Esophagus (tissue), 2 donors: ENCODE measurements around the gene HNF1B. TPM values are rescaled to one million over a fixed set of nuclear protein-coding genes. Genes with fewer than 3 reads are reported as not detected.
"Not testable (repeated sequence)": the region's sequence is repeated elsewhere in the genome, so short reads cannot be mapped to it uniquely, and the experiment has no call there.

ENCODE experiments used
- H3K27ac ChIP-seq, 2 donors: one replicate each; pipeline ENCODE4 v1.5.1; 2013; ENCODE audit warnings: low read depth in 2 of 2, mild to moderate bottlenecking in 2 of 2, inconsistent platforms in 1 of 2, low read length in 1 of 2, moderate library complexity in 1 of 2
- H3K27me3 ChIP-seq, 2 donors: one replicate each; pipeline ENCODE4 v1.6.1; 2013; ENCODE audit warnings: low read length in 2 of 2, control low read depth in 1 of 2, mild to moderate bottlenecking in 1 of 2; ENCODE audit not compliant: insufficient read depth in 2 of 2, control insufficient read depth in 1 of 2
- H3K36me3 ChIP-seq, 2 donors: one replicate each; pipeline ENCODE4 v1.6.1; 2013; ENCODE audit warnings: low read length in 1 of 2; ENCODE audit not compliant: control insufficient read depth in 2 of 2, insufficient read depth in 2 of 2
- H3K4me1 ChIP-seq, 2 donors: one replicate each; pipeline ENCODE4 v1.6.1; 2013; ENCODE audit warnings: low read length in 1 of 2; ENCODE audit not compliant: control insufficient read depth in 2 of 2, insufficient read depth in 2 of 2
- H3K4me3 ChIP-seq, 2 donors: one replicate each; pipeline ENCODE4 v1.5.1; 2013; ENCODE audit warnings: low read length in 2 of 2, mild to moderate bottlenecking in 2 of 2, low read depth in 1 of 2, moderate library complexity in 1 of 2
- H3K9me3 ChIP-seq, 2 donors: one replicate each; pipeline ENCODE4 v1.6.1; 2013; ENCODE audit warnings: mild to moderate bottlenecking in 2 of 2, low read depth in 1 of 2, low read length in 1 of 2, moderate library complexity in 1 of 2; ENCODE audit not compliant: control insufficient read depth in 2 of 2, insufficient read depth in 1 of 2
- WGBS, 2 donors: extraction: QIAGEN DNeasy Blood & Tissue Kit; methylation state at CpG; one replicate each; pipeline ENCODE4 v1.1.7; 2013; 5-methylcytosine and 5-hydroxymethylcytosine counted together
- polyA plus RNA-seq, 2 donors: library from polyadenylated mRNA; stranded (reverse); fragments of 200-250 nt; gene quantifications; one replicate each; pipeline ENCODE4 v1.2.3, GENCODE V29; 2013
- donor health status: healthy with polysubstance abuse.
- donor health status: Bipolar disorder and iron deficiency.

The HNF1B gene
- polyA plus RNA-seq, 2 donors: 0.01 TPM; not detected in 1

- not testable (repeated sequence) for H3K4me3 ChIP-seq, H3K9me3 ChIP-seq, H3K36me3 ChIP-seq, H3K27me3 ChIP-seq, H3K4me1 ChIP-seq, H3K27ac ChIP-seq
- WGBS, 2 donors: 81 to 87% methylated on average over 1 of the region's 1 CpG
Observed at GRCh38 chr17:37782460-37782859, 37.6 kb upstream of the HNF1B start.

- Histone ChIP-seq H3K4me3 (no peak overlapping the region), H3K9me3 (no peaks in the 10 kb centered on the region), H3K36me3 (no peaks in the 10 kb centered on the region), H3K27me3 (no peaks in the 10 kb centered on the region), H3K4me1 (no peaks in the 10 kb centered on the region), H3K27ac (no peak overlapping the region)
- 77% methylated on average over 2 of the region's 2 CpGs for WGBS, 2 donors
Observed at GRCh38 chr17:37781451-37781850, 36.6 kb upstream of the HNF1B start.

- no peak overlapping the region for H3K4me3 ChIP-seq
- no peaks in the 10 kb centered on the region for H3K4me1 ChIP-seq
- 68 to 74% methylated on average over 4 of the region's 4 CpGs for WGBS, 2 donors
- no peak overlapping the region for H3K27ac ChIP-seq
- H3K27me3 ChIP-seq: no peaks in the 10 kb centered on the region
- no peaks in the 10 kb centered on the region for H3K9me3 ChIP-seq
- H3K36me3 ChIP-seq: no peaks in the 10 kb centered on the region
Observed at GRCh38 chr17:37779554-37779953, 34.7 kb upstream of the HNF1B start.

- no peak overlapping the region for H3K4me3 ChIP-seq
- H3K27me3 ChIP-seq: peaks cover 0 to 4% of the 10 kb centered on the region in 2 donors
- WGBS, 2 donors: 59 to 63% methylated on average over 5 of the region's 5 CpGs
- H3K9me3 ChIP-seq: no peaks in the 10 kb centered on the region
- no peak overlapping the region for H3K27ac ChIP-seq
- no peaks in the 10 kb centered on the region for H3K36me3 ChIP-seq
- no peaks in the 10 kb centered on the region for H3K4me1 ChIP-seq
Observed at GRCh38 chr17:37774504-37774903, 29.6 kb upstream of the HNF1B start.

GRCh38 chr17:37772982-37773381, 28.1 kb upstream of the HNF1B start:
- WGBS, 2 donors: 83 to 88% methylated on average over 2 of the region's 2 CpGs

GRCh38 chr17:37770631-37771518, 26.0 kb upstream of the HNF1B start:
- WGBS, 2 donors: 46 to 51% methylated on average over 17 of the region's 17 CpGs
- Histone ChIP-seq H3K4me3 (no peak overlapping the region), H3K4me1 (no peaks in the 10 kb centered on the region), H3K27ac (no peak overlapping the region), H3K36me3 (no peaks in the 10 kb centered on the region), H3K27me3 (peaks cover 0 to 4% of the 10 kb centered on the region in 2 donors), H3K9me3 (no peaks in the 10 kb centered on the region)

More at GRCh38 chr17:37772982-37773381, 28.1 kb upstream of the HNF1B start:
- Histone ChIP-seq H3K4me1 (no peaks in the 10 kb centered on the region), H3K9me3 (no peaks in the 10 kb centered on the region), H3K4me3 (no peak overlapping the region), H3K27ac (no peak overlapping the region), H3K36me3 (no peaks in the 10 kb centered on the region), H3K27me3 (peaks cover 0 to 4% of the 10 kb centered on the region in 2 donors)

- peaks cover 0 to 4% of the 10 kb centered on the region in 2 donors for H3K27me3 ChIP-seq
- 84 to 89% methylated on average over 6 of the region's 6 CpGs for WGBS, 2 donors
- no peak overlapping the region for H3K4me3 ChIP-seq
- H3K4me1 ChIP-seq: no peaks in the 10 kb centered on the region
- no peaks in the 10 kb centered on the region for H3K9me3 ChIP-seq
- H3K36me3 ChIP-seq: no peaks in the 10 kb centered on the region
- no peak overlapping the region for H3K27ac ChIP-seq
Observed at GRCh38 chr17:37769050-37769449, 24.2 kb upstream of the HNF1B start.

- no peak overlapping the region for H3K27ac ChIP-seq
- H3K4me3 ChIP-seq: no peak overlapping the region
- peaks cover 0 to 1% of the 10 kb centered on the region in 2 donors for H3K27me3 ChIP-seq
- H3K36me3 ChIP-seq: no peaks in the 10 kb centered on the region
- 85 to 89% methylated on average over 2 of the region's 2 CpGs for WGBS, 2 donors
- H3K4me1 ChIP-seq: no peaks in the 10 kb centered on the region
- H3K9me3 ChIP-seq: no peaks in the 10 kb centered on the region
Observed at GRCh38 chr17:37768438-37768837, 23.6 kb upstream of the HNF1B start.

GRCh38 chr17:37766971-37767370, 22.1 kb upstream of the HNF1B start:
- no peaks in the 10 kb centered on the region for H3K27me3 ChIP-seq
- WGBS, 2 donors: 31 to 33% methylated on average over 6 of the region's 6 CpGs

GRCh38 chr17:37764383-37764782, 19.5 kb upstream of the HNF1B start:
- 49 to 52% methylated on average over 3 of the region's 3 CpGs for WGBS, 2 donors
- H3K9me3 ChIP-seq: no peaks in the 10 kb centered on the region
- H3K4me1 ChIP-seq: no peaks in the 10 kb centered on the region
- H3K27me3 ChIP-seq: no peaks in the 10 kb centered on the region
- H3K4me3 ChIP-seq: no peak overlapping the region
- no peaks in the 10 kb centered on the region for H3K36me3 ChIP-seq
- no peak overlapping the region for H3K27ac ChIP-seq

More at GRCh38 chr17:37766971-37767370, 22.1 kb upstream of the HNF1B start:
- Histone ChIP-seq H3K9me3 (no peaks in the 10 kb centered on the region), H3K36me3 (no peaks in the 10 kb centered on the region), H3K4me3 (no peak overlapping the region), H3K4me1 (no peaks in the 10 kb centered on the region), H3K27ac (no peak overlapping the region)
